A549 (cell line): ENCODE measurements around the gene ECT2. TPM values are rescaled to one million over a fixed set of nuclear protein-coding genes. Genes with fewer than 3 reads are reported as not detected.

Experiments used
- ATAC-seq, 2 experiments: fragments of 200-7000 bp in 1 of 2; fragments of >200 bp in 1 of 2; cut with Nextera tagmentation in 1 of 2; cut with Tn5 transposase in 1 of 2; 3 replicates each; pipeline versions ENCODE4 v1.8.0 to v1.9.1; 2018 to 2020; ENCODE audit warnings: mild to moderate bottlenecking in 1 of 2, moderate library complexity in 1 of 2
- CTCF ChIA-PET: fragments of 300-600 bp; sonication (Branson Sonifier 250); formaldehyde crosslinking; extraction: SDS; loops from one replicate; lab custom pipeline; 2021; ENCODE audit warnings: antibody characterized with exemption, inconsistent platforms; lab: Yijun Ruan, JAX
- POLR2A ChIA-PET: fragments of 350-600 bp; formaldehyde crosslinking; extraction: SDS; loops from one replicate; lab custom pipeline; 2021; ENCODE audit warnings: antibody characterized with exemption, inconsistent platforms; lab: Yijun Ruan, JAX
- DNase-seq, 2 experiments: peaks; one replicate each; pipeline versions ENCODE4 v3.0.0 to v3.0.0-alpha.2; 2011 to 2016; ENCODE audit warnings: low read depth in 1 of 2, low spot score in 1 of 2
- FAIRE-seq: peaks from 2 replicates; lab custom pipeline; 2011; peaks lifted over from hg19 to GRCh38; lab: Jason Lieb, UNC
- H3K27ac ChIP-seq, 2 experiments: fragments of >200 bp; sonication (Bioruptor Twin); formaldehyde crosslinking; 3 replicates each; pipeline ENCODE4 v1.5.1; 2016 to 2017
- H3K4me1 ChIP-seq: fragments of >200 bp; sonication (Bioruptor Twin); formaldehyde crosslinking; 3 replicates; pipeline ENCODE4 v1.6.1; 2016
- H3K4me2 ChIP-seq: fragments of >200 bp; sonication (Bioruptor Twin); formaldehyde crosslinking; 3 replicates; pipeline ENCODE4 v1.6.1; 2016
- H3K4me3 ChIP-seq: fragments of >200 bp; sonication (Bioruptor Twin); formaldehyde crosslinking; 3 replicates; pipeline ENCODE4 v1.5.1; 2016
- H3K9me3 ChIP-seq: fragments of >200 bp; sonication (Bioruptor Twin); formaldehyde crosslinking; 3 replicates; pipeline ENCODE4 v1.6.1; 2016
- ATOH8 ChIP-seq: fragments of 250-450 bp; sonication (Bioruptor Pico); IDR thresholded peaks from 2 replicates; pipeline ENCODE4 v1.5.0; 2020; ENCODE audit warnings: low read depth, mild to moderate bottlenecking, moderate library complexity
- CBX2 ChIP-seq: fragments of 200-600 bp; sonication (generic); IDR thresholded peaks from 2 replicates; pipeline ENCODE4 v1.6.1; 2016; ENCODE audit warnings: low read depth, mild to moderate bottlenecking, borderline replicate concordance
- EHMT2 ChIP-seq: fragments of 200-600 bp; sonication (generic); IDR thresholded peaks from 2 replicates; pipeline ENCODE4 v1.6.1; 2016; ENCODE audit warnings: antibody characterized with exemption, low read depth, mild to moderate bottlenecking, moderate library complexity
- EP300 ChIP-seq, 2 experiments: fragments of >200 bp; sonication (Bioruptor Twin); formaldehyde crosslinking; IDR thresholded peaks; 2 replicates in 1 of 2; 3 replicates in 1 of 2; pipeline ENCODE4 v1.6.1; 2016 to 2017
- ESRRA ChIP-seq: fragments of 150-350 bp; IDR thresholded peaks from 2 replicates; pipeline ENCODE4 v1.6.1; 2014; ENCODE audit warnings: mild to moderate bottlenecking, low read length, borderline replicate concordance
- FOXS1 ChIP-seq: fragments of 250-450 bp; sonication (Bioruptor Pico); IDR thresholded peaks from 2 replicates; pipeline ENCODE4 v1.5.0; 2020; ENCODE audit warnings: mild to moderate bottlenecking, moderate library complexity
- GATA3 ChIP-seq: IDR thresholded peaks from 2 replicates; pipeline ENCODE4 v1.6.1; 2012; ENCODE audit warnings: borderline replicate concordance
- JUNB ChIP-seq: fragments of >200 bp; sonication (Bioruptor Twin); formaldehyde crosslinking; IDR thresholded peaks from 2 replicates; pipeline ENCODE4 v1.6.1; 2016
- KDM1A ChIP-seq: fragments of 200-600 bp; sonication (generic); IDR thresholded peaks from 2 replicates; pipeline ENCODE4 v1.6.1; 2016; ENCODE audit warnings: low read depth, mild to moderate bottlenecking
- MAFK ChIP-seq: fragments of 450-650 bp; IDR thresholded peaks from 2 replicates; pipeline ENCODE4 v1.6.1; 2014; ENCODE audit not compliant: partially characterized antibody
- MAX ChIP-seq: IDR thresholded peaks from 2 replicates; pipeline ENCODE4 v1.6.1; 2012
- NPAS2 ChIP-seq: fragments of 250-450 bp; sonication (Bioruptor Pico); IDR thresholded peaks from 2 replicates; pipeline ENCODE4 v1.8.0; 2022; ENCODE audit warnings: mild to moderate bottlenecking, moderate library complexity, borderline replicate concordance
- PHF8 ChIP-seq: fragments of 200-600 bp; sonication (generic); IDR thresholded peaks from 2 replicates; pipeline ENCODE4 v1.6.1; 2016; ENCODE audit warnings: low read depth, mild to moderate bottlenecking, antibody characterized with exemption, moderate library complexity, borderline replicate concordance
- RAD21 ChIP-seq, 2 experiments: fragments of >200 bp in 1 of 2; sonication (Bioruptor Twin) in 1 of 2; formaldehyde crosslinking in 1 of 2; IDR thresholded peaks in 1 of 2; conservative IDR thresholded peaks in 1 of 2; 2 replicates in 1 of 2; 3 replicates in 1 of 2; pipeline ENCODE4 v1.6.1; 2012 to 2018; ENCODE audit warnings: inconsistent platforms in 1 of 2
- RCOR1 ChIP-seq: fragments of 150-350 bp; IDR thresholded peaks from 2 replicates; pipeline ENCODE4 v1.6.1; 2014; ENCODE audit warnings: antibody characterized with exemption, low read length, low read depth
- RNF2 ChIP-seq: fragments of 200-600 bp; sonication (generic); IDR thresholded peaks from 2 replicates; pipeline ENCODE4 v1.6.1; 2016; ENCODE audit warnings: low read depth, mild to moderate bottlenecking, antibody characterized with exemption, moderate library complexity, borderline replicate concordance
- SREBF2 ChIP-seq: fragments of 450-650 bp; IDR thresholded peaks from 2 replicates; pipeline ENCODE4 v1.6.1; 2014; ENCODE audit warnings: mild to moderate bottlenecking, moderate library complexity
- USF2 ChIP-seq: fragments of 450-650 bp; IDR thresholded peaks from 2 replicates; pipeline ENCODE4 v1.6.1; 2014; ENCODE audit warnings: antibody characterized with exemption
- ZC3H11A ChIP-seq: fragments of 450-650 bp; IDR thresholded peaks from 2 replicates; pipeline ENCODE4 v1.6.1; 2014; ENCODE audit warnings: antibody characterized with exemption, mild to moderate bottlenecking
- ZNF302 ChIP-seq: fragments of 250-450 bp; sonication (Bioruptor Pico); IDR thresholded peaks from 2 replicates; pipeline ENCODE4 v1.9.0; 2021; ENCODE audit warnings: inconsistent platforms, mild to moderate bottlenecking, moderate library complexity
- WGBS: methylation state at CpG from one replicate; pipeline ENCODE4 v1.1.6; 2017; ENCODE audit errors: missing lambda C conversion rate; 5-methylcytosine and 5-hydroxymethylcytosine counted together
- polyA plus RNA-seq, 4 experiments: library from polyadenylated mRNA; depleted of rRNA in 3 of 4; stranded (reverse); fragments of >200 nt; fragmentation: RNase III in 1 of 4; extraction: RNeasy Plus Mini Kit Qiagen cat#74134 plus additional on column Dnase treatment in 1 of 4; gene quantifications; 2 replicates in 3 of 4; 3 replicates in 1 of 4; pipeline ENCODE4 v1.2.3, GENCODE V29; 2011 to 2017
- TF ChIP-seq, protein P1 (sequence below): IDR thresholded peaks from 2 replicates; pipeline ENCODE4 v1.6.1; 2012
- TF ChIP-seq, protein P2 (sequence below): fragments of 250-450 bp; sonication (Bioruptor Pico); IDR thresholded peaks from 2 replicates; pipeline ENCODE4 v1.5.0; 2021; ENCODE audit warnings: mild to moderate bottlenecking, moderate library complexity, borderline replicate concordance

ECT2 gene
- polyA plus RNA-seq, 2 of the 4 experiments (the other 2 are of a cell fraction) = 96.5 to 187 TPM

GRCh38 chr3:172766241-172766640 lies 15.7 kb downstream of the ECT2 start:
- no peak overlapping the region for H3K4me2 ChIP-seq
- WGBS = 93% methylated on average over 2 of the region's 2 CpGs
- no peak overlapping the region for H3K27ac ChIP-seq
- POLR2A ChIA-PET = no interaction called here
- no peak overlapping the region for H3K4me3 ChIP-seq
- peak; percentile 68 for FAIRE-seq
- H3K9me3 ChIP-seq = no peaks in the 10 kb centered on the region
- no peak for DNase-seq
- CTCF ChIA-PET = no interaction called here
- no peak for ATAC-seq
- no peaks in the 10 kb centered on the region; the same call in 2 of the 3 replicates for H3K4me1 ChIP-seq
- TF ChIP-seq MAX = no peak
- TF ChIP-seq PHF8 = no peak
- TF ChIP-seq RAD21 (conservative IDR thresholded peaks at IDR 0.05 in 1 of 2, IDR thresholded peaks at IDR 0.05 in 1 of 2) = no peak
- no peak for TF ChIP-seq SREBF2

GRCh38 chr3:172766718-172767405 lies 16.3 kb downstream of the ECT2 start:
- CTCF ChIA-PET = no interaction called here
- TF ChIP-seq NPAS2 (CRISPR knock-in tag) = no peak
- TF ChIP-seq, protein P1, sequence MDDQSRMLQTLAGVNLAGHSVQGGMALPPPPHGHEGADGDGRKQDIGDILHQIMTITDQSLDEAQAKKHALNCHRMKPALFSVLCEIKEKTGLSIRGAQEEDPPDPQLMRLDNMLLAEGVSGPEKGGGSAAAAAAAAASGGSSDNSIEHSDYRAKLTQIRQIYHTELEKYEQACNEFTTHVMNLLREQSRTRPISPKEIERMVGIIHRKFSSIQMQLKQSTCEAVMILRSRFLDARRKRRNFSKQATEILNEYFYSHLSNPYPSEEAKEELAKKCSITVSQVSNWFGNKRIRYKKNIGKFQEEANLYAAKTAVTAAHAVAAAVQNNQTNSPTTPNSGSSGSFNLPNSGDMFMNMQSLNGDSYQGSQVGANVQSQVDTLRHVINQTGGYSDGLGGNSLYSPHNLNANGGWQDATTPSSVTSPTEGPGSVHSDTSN = no peak
- no peak for TF ChIP-seq GATA3
- no peak for TF ChIP-seq ATOH8
- no peak for TF ChIP-seq ZNF302 (CRISPR knock-in tag)
- TF ChIP-seq ESRRA = no peak
- TF ChIP-seq ZC3H11A = no peak
- TF ChIP-seq MAFK = no peak
- TF ChIP-seq EHMT2 = no peak
- no peak for TF ChIP-seq KDM1A
- TF ChIP-seq CBX2 = no peak
- no peak for TF ChIP-seq JUNB
- TF ChIP-seq USF2 = no peak
- TF ChIP-seq, protein P2, sequence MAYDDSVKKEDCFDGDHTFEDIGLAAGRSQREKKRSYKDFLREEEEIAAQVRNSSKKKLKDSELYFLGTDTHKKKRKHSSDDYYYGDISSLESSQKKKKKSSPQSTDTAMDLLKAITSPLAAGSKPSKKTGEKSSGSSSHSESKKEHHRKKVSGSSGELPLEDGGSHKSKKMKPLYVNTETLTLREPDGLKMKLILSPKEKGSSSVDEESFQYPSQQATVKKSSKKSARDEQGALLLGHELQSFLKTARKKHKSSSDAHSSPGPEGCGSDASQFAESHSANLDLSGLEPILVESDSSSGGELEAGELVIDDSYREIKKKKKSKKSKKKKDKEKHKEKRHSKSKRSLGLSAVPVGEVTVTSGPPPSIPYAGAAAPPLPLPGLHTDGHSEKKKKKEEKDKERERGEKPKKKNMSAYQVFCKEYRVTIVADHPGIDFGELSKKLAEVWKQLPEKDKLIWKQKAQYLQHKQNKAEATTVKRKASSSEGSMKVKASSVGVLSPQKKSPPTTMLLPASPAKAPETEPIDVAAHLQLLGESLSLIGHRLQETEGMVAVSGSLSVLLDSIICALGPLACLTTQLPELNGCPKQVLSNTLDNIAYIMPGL (CRISPR knock-in tag) = no peak
- no peak for TF ChIP-seq RCOR1
- no peak for TF ChIP-seq RNF2
- TF ChIP-seq EP300 (IDR thresholded peaks at IDR 0.05) = no peak
- no peak for TF ChIP-seq FOXS1
- TF ChIP-seq, all 56 proteins: peak for 0

More at GRCh38 chr3:172766718-172767405, 16.3 kb downstream of the ECT2 start:
- H3K4me1 ChIP-seq = no peaks in the 10 kb centered on the region; the same call in 2 of the 3 replicates
- no peak overlapping the region for H3K27ac ChIP-seq
- DNase-seq = no peak
- FAIRE-seq = no peak
- no peak overlapping the region for H3K4me2 ChIP-seq
- H3K4me3 ChIP-seq = no peak overlapping the region
- H3K9me3 ChIP-seq = no peaks in the 10 kb centered on the region
- POLR2A ChIA-PET = no interaction called here
- ATAC-seq = no peak
- 94% methylated on average over 10 of the region's 10 CpGs for WGBS
